B cell (primary cell): ENCODE data around the gene PHC2.

Source experiments
- CTCF ChIP-seq: fragments of 200-600 bp; IDR thresholded peaks from one replicate; pipeline ENCODE4 v1.8.0; 2022; ENCODE audit warnings: antibody characterized with exemption, mild to moderate bottlenecking
- EZH2 ChIP-seq: IDR thresholded peaks from 2 replicates; pipeline ENCODE4 v1.6.1; 2012; ENCODE audit warnings: borderline replicate concordance, low read depth, mild to moderate bottlenecking, moderate library complexity, low read length; ENCODE audit not compliant: insufficient read depth, poor library complexity, severe bottlenecking

GRCh38 chr1:33371334-33371733 is 59.6 kb downstream of the PHC2 start:
- no peak for TF ChIP-seq CTCF
- TF ChIP-seq EZH2, result no peak
